ENCODE results near the gene NFIA.

NFIA gene

GRCh38 chr1:61434276-61434675 lies 351.9 kb downstream of the NFIA start:
- DNase-seq (ENCODE audit: low read depth): no peak

- no peak for DNase-seq (ENCODE audit: low read depth)
Measured at GRCh38 chr1:61435226-61435625, 352.9 kb downstream of the NFIA start.

- no peak for DNase-seq (ENCODE audit: low read depth)
Measured at GRCh38 chr1:61436016-61436415, 353.7 kb downstream of the NFIA start.

- no peak for DNase-seq (ENCODE audit: low read depth)
Measured at GRCh38 chr1:61436491-61437120, 354.2 kb downstream of the NFIA start.

- no peak for DNase-seq (ENCODE audit: low read depth)
Measured at GRCh38 chr1:61439234-61439633, 356.9 kb downstream of the NFIA start.

GRCh38 chr1:61441723-61442262 lies 359.4 kb downstream of the NFIA start:
- DNase-seq (ENCODE audit: low read depth): no peak

- no peak for DNase-seq (ENCODE audit: low read depth)
Measured at GRCh38 chr1:61442544-61442943, 360.2 kb downstream of the NFIA start.

GRCh38 chr1:61444288-61444687 lies 361.9 kb downstream of the NFIA start:
- no peak for DNase-seq (ENCODE audit: low read depth)

GRCh38 chr1:61445269-61445825 lies 363.0 kb downstream of the NFIA start:
- DNase-seq (ENCODE audit: low read depth): no peak

- no peak for DNase-seq (ENCODE audit: low read depth)
Measured at GRCh38 chr1:61446531-61446991, 364.2 kb downstream of the NFIA start.

- DNase-seq (ENCODE audit: low read depth): no peak
Measured at GRCh38 chr1:61447106-61447967, 365.0 kb downstream of the NFIA start.

GRCh38 chr1:61447968-61448430 lies 365.6 kb downstream of the NFIA start:
- DNase-seq (ENCODE audit: low read depth): no peak

GRCh38 chr1:61448914-61449313 lies 366.6 kb downstream of the NFIA start:
- DNase-seq (ENCODE audit: low read depth): no peak

GRCh38 chr1:61449410-61449809 lies 367.0 kb downstream of the NFIA start:
- DNase-seq (ENCODE audit: low read depth): no peak

GRCh38 chr1:61450454-61450853 lies 368.1 kb downstream of the NFIA start:
- no peak for DNase-seq (ENCODE audit: low read depth)

- DNase-seq (ENCODE audit: low read depth): no peak
Measured at GRCh38 chr1:61450872-61451571, 368.7 kb downstream of the NFIA start.

GRCh38 chr1:61451572-61451968 lies 369.2 kb downstream of the NFIA start:
- DNase-seq (ENCODE audit: low read depth): no peak

GRCh38 chr1:61452176-61453035 lies 370.0 kb downstream of the NFIA start:
- no peak for DNase-seq (ENCODE audit: low read depth)

- peak; percentile 43 for DNase-seq (ENCODE audit: low read depth)
Measured at GRCh38 chr1:61453111-61453961, 371.0 kb downstream of the NFIA start.

GRCh38 chr1:61455400-61455799 lies 373.0 kb downstream of the NFIA start:
- DNase-seq (ENCODE audit: low read depth): no peak

Measured in activated gamma-delta T cell treated with anti-CD3 and anti-CD28 coated beads, Interleukin-2, amount 50 U/mL, for 16 hours (primary cell).